CD4-positive, alpha-beta memory T cell (primary cell): Measurements from ENCODE around the gene NCAPD2. TPM values are rescaled to one million over a fixed set of nuclear protein-coding genes. Genes with fewer than 3 reads are reported as not detected.

Experiments
- CTCF ChIA-PET: fragments of 350-600 bp; sonication (Branson Sonifier 250); formaldehyde crosslinking; loops from one replicate; lab custom pipeline; 2021; ENCODE audit warnings: inconsistent platforms; ENCODE audit not compliant: partially characterized antibody; lab: Charles Lee
- POLR2A ChIA-PET: fragments of 350-600 bp; sonication (Branson Sonifier 250); formaldehyde crosslinking; loops from one replicate; lab custom pipeline; 2021; ENCODE audit not compliant: partially characterized antibody; lab: Charles Lee
- DNase-seq, 5 donors: peaks; one replicate each; pipeline versions ENCODE4 v3.0.0 to v3.0.0-alpha.2; 2020 to 2022; ENCODE audit warnings: mixed read lengths in 1 of 5
- H3K27ac ChIP-seq: one replicate; pipeline ENCODE4 v1.7.0; 2013; ENCODE audit warnings: low read depth, low read length
- H3K27me3 ChIP-seq: 2 replicates; pipeline ENCODE4 v1.7.0; 2013; ENCODE audit warnings: mild to moderate bottlenecking, low read length, moderate library complexity; ENCODE audit not compliant: insufficient read depth
- H3K36me3 ChIP-seq: 2 replicates; pipeline ENCODE4 v1.7.0; 2013; ENCODE audit warnings: mild to moderate bottlenecking, low read length, moderate library complexity; ENCODE audit not compliant: insufficient read depth
- H3K4me1 ChIP-seq: 2 replicates; pipeline ENCODE4 v1.7.0; 2013; ENCODE audit warnings: mild to moderate bottlenecking, low read length, moderate library complexity; ENCODE audit not compliant: insufficient read depth
- H3K4me3 ChIP-seq, 2 donors: one replicate each; pipeline ENCODE4 v1.7.0; 2013; ENCODE audit warnings: low read length in 2 of 2, mild to moderate bottlenecking in 1 of 2
- H3K9me3 ChIP-seq, 2 donors: one replicate each; pipeline ENCODE4 v1.7.0; 2013; ENCODE audit warnings: low read length in 2 of 2, control low read depth in 1 of 2; ENCODE audit not compliant: control insufficient read depth in 1 of 2
- H3K27ac Mint-ChIP-seq, 7 donors: one replicate each; pipeline ENCODE4 v1.8.0; 2020 to 2021; ENCODE audit warnings: mixed read lengths in 7 of 7, mild to moderate bottlenecking in 6 of 7, inconsistent platforms in 3 of 7, moderate library complexity in 3 of 7
- H3K27me3 Mint-ChIP-seq, 2 donors: one replicate each; pipeline ENCODE4 v1.8.0; 2020 to 2021; ENCODE audit warnings: mixed read lengths in 2 of 2
- H3K36me3 Mint-ChIP-seq, 2 donors: one replicate each; pipeline ENCODE4 v1.8.0; 2020 to 2021; ENCODE audit warnings: mixed read lengths in 2 of 2, inconsistent platforms in 1 of 2, mild to moderate bottlenecking in 1 of 2
- H3K4me1 Mint-ChIP-seq, 4 donors: one replicate each; pipeline ENCODE4 v1.8.0; 2020 to 2021; ENCODE audit warnings: mixed read lengths in 4 of 4, mild to moderate bottlenecking in 1 of 4
- H3K4me3 Mint-ChIP-seq, 8 donors: one replicate each; pipeline ENCODE4 v1.8.0; 2020 to 2021; ENCODE audit warnings: mixed read lengths in 8 of 8, mild to moderate bottlenecking in 7 of 8, moderate library complexity in 6 of 8, inconsistent platforms in 3 of 8
- H3K9me3 Mint-ChIP-seq, 8 donors: one replicate each; pipeline ENCODE4 v1.8.0; 2020 to 2021; ENCODE audit warnings: mixed read lengths in 8 of 8, mild to moderate bottlenecking in 5 of 8, inconsistent platforms in 3 of 8, moderate library complexity in 1 of 8
- intact Hi-C: fragments of 100-400 bp; cut with micrococcal nuclease; formaldehyde crosslinking; loops from one replicate; pipeline ENCODE4 v1.15.1; 2023
- polyA plus RNA-seq, 2 donors: library from polyadenylated mRNA; unstranded; fragments of 300-500 nt; fragmentation: Illumina TruSeq; gene quantifications; one replicate each; pipeline ENCODE4 v1.2.3, GENCODE V29; 2021
- total RNA-seq, 2 experiments: library from RNA; stranded (reverse); gene quantifications; one replicate each; pipeline ENCODE4 v1.2.3, GENCODE V29; 2021

The NCAPD2 gene
- total and polyA plus RNA-seq, 4 experiments from 2014 or later, result 15.7 to 39.8 (median 33.6) TPM

- Mint-ChIP-seq H3K27me3 (no peaks in the 10 kb centered on the region), H3K27ac (peak overlapping the region; percentile 95 to 99 (median 99))
These were observed 41.5 kb upstream of the NCAPD2 start for GRCh38 chr12:6452245-6452943.

GRCh38 chr12:6452944-6453630, 40.8 kb upstream of the NCAPD2 start:
- H3K4me1 Mint-ChIP-seq, result peaks cover 37 to 75% (median 59%) of the 10 kb centered on the region in 4 donors
- Histone ChIP-seq H3K27ac (peak overlapping the region; percentile 99), H3K36me3 (peaks cover 36% of the 10 kb centered on the region), H3K4me3 (peak overlapping the region; percentile 80), H3K27me3 (no peaks in the 10 kb centered on the region), H3K9me3 (no peaks in the 10 kb centered on the region), H3K4me1 (peaks cover 66% of the 10 kb centered on the region)
- CTCF ChIA-PET, result interaction anchor here (1.4 to 15.4 kb wide), 7 partner anchors 10 to 117 kb away, joined by 4 to 247 read pairs (median 11); partner anchors contain the start of gene VAMP1
- H3K27me3 Mint-ChIP-seq, result no peaks in the 10 kb centered on the region
- peaks cover 48 to 69% of the 10 kb centered on the region in 2 donors for H3K36me3 Mint-ChIP-seq
- H3K9me3 Mint-ChIP-seq, result no peaks in the 10 kb centered on the region
- POLR2A ChIA-PET, result interaction anchor here (1.5 to 18.0 kb wide), 12 partner anchors 8 to 117 kb away, joined by 5 to 728 read pairs (median 36); partner anchors contain the start of genes GAPDH, MRPL51 and VAMP1
- DNase-seq, result no peak
- peak overlapping the region; percentile 96 to 100 (median 98) for H3K4me3 Mint-ChIP-seq
- intact Hi-C loops, result loop anchor here (1.0 kb wide), 2 partner anchors 8 to 9 kb away; partner anchors contain the start of gene CD27
- H3K27ac Mint-ChIP-seq, result peak overlapping the region; percentile 95 to 99 (median 99)

More at GRCh38 chr12:6452245-6452943, 41.5 kb upstream of the NCAPD2 start:
- Mint-ChIP-seq H3K4me1 (peaks cover 43 to 77% (median 64%) of the 10 kb centered on the region in 4 donors), H3K9me3 (no peaks in the 10 kb centered on the region), H3K4me3 (peak overlapping the region; percentile 96 to 100 (median 98)), H3K36me3 (peaks cover 51 to 74% of the 10 kb centered on the region in 2 donors)
- peak overlapping the region; percentile 99 for H3K27ac ChIP-seq
- no peaks in the 10 kb centered on the region for H3K27me3 ChIP-seq
- peaks cover 68% of the 10 kb centered on the region for H3K4me1 ChIP-seq
- H3K9me3 ChIP-seq, result no peaks in the 10 kb centered on the region
- intact Hi-C loops, result loop anchor here (1.0 kb wide), 2 partner anchors 8 to 9 kb away; partner anchors contain the start of gene CD27
- H3K36me3 ChIP-seq, result peaks cover 29% of the 10 kb centered on the region
- peak in 1 of 5 donors; percentile 53 for DNase-seq
- peak overlapping the region; percentile 80 for H3K4me3 ChIP-seq
- CTCF ChIA-PET, result interaction anchor here (1.4 to 15.4 kb wide), 7 partner anchors 10 to 116 kb away, joined by 4 to 247 read pairs (median 11); partner anchors contain the start of gene VAMP1
- POLR2A ChIA-PET, result interaction anchor here (1.0 to 18.0 kb wide), 19 partner anchors 9 to 399 kb away, joined by 3 to 728 read pairs (median 13); partner anchors contain the start of genes CDCA3, COPS7A, GAPDH and MRPL51

GRCh38 chr12:6457220-6457945, 36.5 kb upstream of the NCAPD2 start:
- Histone ChIP-seq H3K9me3 (no peaks in the 10 kb centered on the region), H3K36me3 (peaks cover 40% of the 10 kb centered on the region), H3K4me1 (peaks cover 77% of the 10 kb centered on the region), H3K27me3 (no peaks in the 10 kb centered on the region), H3K27ac (no peak overlapping the region), H3K4me3 (no peak overlapping the region)
- peaks cover 54 to 73% of the 10 kb centered on the region in 2 donors for H3K36me3 Mint-ChIP-seq
- POLR2A ChIA-PET, result interaction anchor here (0.5 to 10.7 kb wide), 10 partner anchors 8 to 232 kb away, joined by 3 to 728 read pairs (median 5); partner anchors contain the start of genes CD27, TAPBPL, VAMP1 and ZNF384
- no peaks in the 10 kb centered on the region for H3K9me3 Mint-ChIP-seq
- DNase-seq, result no peak
- peak overlapping the region; percentile 54 to 99 (median 76) for H3K27ac Mint-ChIP-seq
- H3K4me1 Mint-ChIP-seq, result peaks cover 54 to 86% (median 72%) of the 10 kb centered on the region in 4 donors
- no peak overlapping the region for H3K4me3 Mint-ChIP-seq
- intact Hi-C loops, result no loop called here
- H3K27me3 Mint-ChIP-seq, result no peaks in the 10 kb centered on the region
- CTCF ChIA-PET, result interaction anchor here (0.8 to 10.5 kb wide), 6 partner anchors 8 to 82 kb away, joined by 3 to 134 read pairs (median 5); partner anchors contain the start of genes CD27 and VAMP1

GRCh38 chr12:6458281-6459003, 35.5 kb upstream of the NCAPD2 start:
- CTCF ChIA-PET, result interaction anchor here (4.1 to 10.5 kb wide), 4 partner anchors 10 to 122 kb away, joined by 15 to 341 read pairs (median 190); partner anchors contain the start of genes CD27 and TAPBPL
- intact Hi-C loops, result no loop called here
- peaks cover 50 to 71% of the 10 kb centered on the region in 2 donors for H3K36me3 Mint-ChIP-seq

GRCh38 chr12:6459004-6459337, 34.9 kb upstream of the NCAPD2 start:
- Mint-ChIP-seq H3K4me3 (peak overlapping the region in 4 of 8 donors; percentile 30 to 63 (median 44)), H3K27ac (peak overlapping the region; percentile 81 to 93 (median 88)), H3K4me1 (peaks cover 61 to 88% (median 75%) of the 10 kb centered on the region in 4 donors), H3K27me3 (no peaks in the 10 kb centered on the region), H3K9me3 (no peaks in the 10 kb centered on the region), H3K36me3 (peaks cover 52 to 70% of the 10 kb centered on the region in 2 donors)
- Histone ChIP-seq H3K27ac (peak overlapping the region; percentile 33), H3K4me1 (peaks cover 77% of the 10 kb centered on the region), H3K9me3 (no peaks in the 10 kb centered on the region), H3K27me3 (no peaks in the 10 kb centered on the region), H3K4me3 (no peak overlapping the region), H3K36me3 (peaks cover 41% of the 10 kb centered on the region)
- ChIA-PET CTCF (interaction anchor here (4.1 to 10.5 kb wide), 4 partner anchors 10 to 123 kb away, joined by 15 to 341 read pairs (median 190); partner anchors contain the start of genes CD27 and TAPBPL), POLR2A (interaction anchor here (1.3 to 10.7 kb wide), 6 partner anchors 9 to 77 kb away, joined by 4 to 728 read pairs (median 138); partner anchors contain the start of genes CD27, GAPDH, MRPL51 and NCAPD2)
- intact Hi-C loops, result no loop called here
- DNase-seq, result no peak

More at GRCh38 chr12:6458281-6459003, 35.5 kb upstream of the NCAPD2 start:
- peaks cover 40% of the 10 kb centered on the region for H3K36me3 ChIP-seq
- Mint-ChIP-seq H3K27ac (peak overlapping the region; percentile 81 to 93 (median 88)), H3K27me3 (no peaks in the 10 kb centered on the region), H3K9me3 (no peaks in the 10 kb centered on the region), H3K4me3 (peak overlapping the region in 3 of 8 donors; percentile 36 to 51 (median 37)), H3K4me1 (peaks cover 59 to 87% (median 73%) of the 10 kb centered on the region in 4 donors)
- peak overlapping the region; percentile 33 for H3K27ac ChIP-seq
- no peaks in the 10 kb centered on the region for H3K27me3 ChIP-seq
- peaks cover 77% of the 10 kb centered on the region for H3K4me1 ChIP-seq
- DNase-seq, result no peak
- POLR2A ChIA-PET, result interaction anchor here (1.3 to 10.7 kb wide), 6 partner anchors 9 to 77 kb away, joined by 4 to 728 read pairs (median 138); partner anchors contain the start of genes CD27, GAPDH, MRPL51 and NCAPD2
- no peaks in the 10 kb centered on the region for H3K9me3 ChIP-seq
- H3K4me3 ChIP-seq, result no peak overlapping the region
